DOHH2 (cell line): ENCODE measurements around the gene RNF13.

Experiments
- H3F3A ChIP-seq: fragments of 200-600 bp; sonication (generic), shearing (Covaris generic); 2 replicates; pipeline ENCODE4 v1.6.0; 2016; ENCODE audit warnings: antibody characterized with exemption, mild to moderate bottlenecking; ENCODE audit not compliant: control insufficient read depth, insufficient read depth
- H3K27ac ChIP-seq: fragments of 200-600 bp; sonication (generic); 2 replicates; pipeline ENCODE4 v1.5.1; 2014; ENCODE audit warnings: low read depth, mild to moderate bottlenecking, low read length, moderate library complexity
- H3K27me3 ChIP-seq: fragments of 200-600 bp; sonication (generic); 2 replicates; pipeline ENCODE4 v1.6.1; 2014; ENCODE audit warnings: mild to moderate bottlenecking, low read length, mixed read lengths; ENCODE audit not compliant: control insufficient read depth
- H3K36me3 ChIP-seq: fragments of 200-600 bp; sonication (generic); 2 replicates; pipeline ENCODE4 v1.6.1; 2014; ENCODE audit warnings: mild to moderate bottlenecking, low read length, moderate library complexity, mixed read lengths; ENCODE audit not compliant: control insufficient read depth
- H3K4me1 ChIP-seq: fragments of 200-600 bp; sonication (generic); 2 replicates; pipeline ENCODE4 v1.6.1; 2014; ENCODE audit warnings: mild to moderate bottlenecking, low read length, mixed read lengths; ENCODE audit not compliant: control insufficient read depth
- H3K4me2 ChIP-seq: fragments of 200-600 bp; sonication (generic); 2 replicates; pipeline ENCODE4 v1.6.0; 2014; ENCODE audit warnings: mild to moderate bottlenecking, low read length, moderate library complexity
- H3K4me3 ChIP-seq: fragments of 200-600 bp; sonication (generic); 2 replicates; pipeline ENCODE4 v1.5.1; 2014; ENCODE audit warnings: mild to moderate bottlenecking, low read length, mixed read lengths
- H3K79me2 ChIP-seq: fragments of 200-600 bp; sonication (generic); 2 replicates; pipeline ENCODE4 v1.6.1; 2014; ENCODE audit warnings: mild to moderate bottlenecking, low read length, mixed read lengths; ENCODE audit not compliant: control insufficient read depth
- H3K9me2 ChIP-seq: fragments of 200-600 bp; sonication (generic); replicated peaks from 2 replicates; pipeline ENCODE4 v1.6.1; 2014; ENCODE audit warnings: mild to moderate bottlenecking, low read length, mixed read lengths; ENCODE audit not compliant: control insufficient read depth
- H3K9me3 ChIP-seq: fragments of 200-600 bp; sonication (generic); 2 replicates; pipeline ENCODE4 v1.6.1; 2014; ENCODE audit warnings: antibody characterized with exemption, low read length, mixed read lengths; ENCODE audit not compliant: control insufficient read depth, insufficient read depth
- H4K20me1 ChIP-seq: fragments of 200-600 bp; sonication (generic); 2 replicates; pipeline ENCODE4 v1.6.0; 2014; ENCODE audit warnings: low read depth, mild to moderate bottlenecking, antibody characterized with exemption, low read length, moderate library complexity; ENCODE audit not compliant: control insufficient read depth, insufficient read depth
- EZH2phosphoT487 ChIP-seq: fragments of 200-600 bp; sonication (generic); IDR thresholded peaks from 2 replicates; pipeline ENCODE4 v1.6.1; 2017; ENCODE audit warnings: borderline replicate concordance, mild to moderate bottlenecking, antibody characterized with exemption, low read length, moderate library complexity, mixed read lengths
- TF ChIP-seq, protein P1 (sequence below): fragments of 200-600 bp; sonication (generic); IDR thresholded peaks from one replicate; pipeline ENCODE4 v1.5.1; 2014; ENCODE audit warnings: antibody characterized with exemption, mild to moderate bottlenecking, low read depth, low read length; ENCODE audit not compliant: poor library complexity, severe bottlenecking

Gene RNF13

DNA sequence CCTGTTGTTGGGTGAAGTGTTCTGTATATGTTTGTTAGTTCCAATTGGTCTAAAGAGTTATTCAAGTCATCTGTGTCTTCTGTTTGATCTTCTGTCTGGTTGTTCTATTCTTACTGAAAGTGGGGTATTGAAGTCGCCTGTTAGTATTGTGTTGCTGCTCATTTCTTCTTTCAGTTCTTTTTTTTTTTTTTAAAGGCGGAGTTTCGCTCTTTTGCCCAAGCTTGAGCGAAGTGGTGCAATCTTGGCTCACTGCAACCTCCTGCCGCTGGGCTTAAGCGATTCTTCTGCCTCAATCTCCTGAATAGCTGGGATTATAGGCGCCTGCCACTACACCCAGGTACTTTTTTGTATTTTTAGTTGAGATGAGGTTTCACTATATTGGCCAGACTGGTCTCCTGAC, 134.2 kb downstream of the RNF13 start:
- Histone ChIP-seq H3K4me1 (no peaks in the 10 kb centered on the region), H3K27me3 (no peaks in the 10 kb centered on the region), H3K27ac (no peak overlapping the region), H3K79me2 (no peaks in the 10 kb centered on the region), H4K20me1 (no peaks in the 10 kb centered on the region; the same call in 1 of the 2 replicates), H3K9me3 (peaks cover 3% of the 10 kb centered on the region; the same call in 1 of the 2 replicates), H3F3A (no peaks in the 10 kb centered on the region), H3K9me2 (no peaks in the 10 kb centered on the region), H3K4me2 (no peak overlapping the region), H3K36me3 (peaks cover 7% of the 10 kb centered on the region; the same call in 1 of the 2 replicates), H3K4me3 (no peak overlapping the region)
- TF ChIP-seq EZH2phosphoT487, result no peak
- TF ChIP-seq, protein P1, sequence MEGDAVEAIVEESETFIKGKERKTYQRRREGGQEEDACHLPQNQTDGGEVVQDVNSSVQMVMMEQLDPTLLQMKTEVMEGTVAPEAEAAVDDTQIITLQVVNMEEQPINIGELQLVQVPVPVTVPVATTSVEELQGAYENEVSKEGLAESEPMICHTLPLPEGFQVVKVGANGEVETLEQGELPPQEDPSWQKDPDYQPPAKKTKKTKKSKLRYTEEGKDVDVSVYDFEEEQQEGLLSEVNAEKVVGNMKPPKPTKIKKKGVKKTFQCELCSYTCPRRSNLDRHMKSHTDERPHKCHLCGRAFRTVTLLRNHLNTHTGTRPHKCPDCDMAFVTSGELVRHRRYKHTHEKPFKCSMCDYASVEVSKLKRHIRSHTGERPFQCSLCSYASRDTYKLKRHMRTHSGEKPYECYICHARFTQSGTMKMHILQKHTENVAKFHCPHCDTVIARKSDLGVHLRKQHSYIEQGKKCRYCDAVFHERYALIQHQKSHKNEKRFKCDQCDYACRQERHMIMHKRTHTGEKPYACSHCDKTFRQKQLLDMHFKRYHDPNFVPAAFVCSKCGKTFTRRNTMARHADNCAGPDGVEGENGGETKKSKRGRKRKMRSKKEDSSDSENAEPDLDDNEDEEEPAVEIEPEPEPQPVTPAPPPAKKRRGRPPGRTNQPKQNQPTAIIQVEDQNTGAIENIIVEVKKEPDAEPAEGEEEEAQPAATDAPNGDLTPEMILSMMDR, result no peak

GRCh38 chr3:149949181-149949580, 136.2 kb downstream of the RNF13 start:
- Histone ChIP-seq H3K27me3 (no peaks in the 10 kb centered on the region), H3K9me3 (no peaks in the 10 kb centered on the region), H3F3A (no peaks in the 10 kb centered on the region), H3K9me2 (no peaks in the 10 kb centered on the region), H4K20me1 (no peaks in the 10 kb centered on the region; the same call in 1 of the 2 replicates), H3K4me1 (peaks cover 3% of the 10 kb centered on the region), H3K36me3 (0 out of 2 replicates have a peak, but pooled peaks cover 4% of the 10 kb centered on the region), H3K27ac (no peak overlapping the region), H3K79me2 (no peaks in the 10 kb centered on the region), H3K4me2 (no peak overlapping the region), H3K4me3 (no peak overlapping the region)
- TF ChIP-seq, protein P1, result no peak
- TF ChIP-seq EZH2phosphoT487, result no peak

DNA sequence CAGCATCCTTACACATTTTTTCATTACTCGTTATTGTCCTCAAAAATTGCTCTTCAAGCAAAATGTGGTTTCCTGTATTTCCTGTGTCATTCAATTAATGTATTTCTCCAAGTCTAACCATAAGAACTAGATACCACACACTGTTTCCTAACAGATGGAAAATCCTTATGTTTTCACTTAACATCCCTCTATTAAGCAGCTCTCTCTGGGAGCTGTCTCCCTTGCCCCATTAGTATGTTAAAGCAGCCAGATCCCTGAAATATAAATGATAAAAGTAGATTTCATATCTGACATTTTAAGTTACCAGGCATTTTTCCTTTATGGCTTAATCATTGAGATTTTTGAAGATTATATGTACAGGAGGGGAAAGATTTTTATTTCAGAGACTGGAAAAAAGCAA, 141.8 kb downstream of the RNF13 start:
- Histone ChIP-seq H3K27me3 (no peaks in the 10 kb centered on the region), H3K4me3 (no peak overlapping the region), H3K36me3 (0 out of 2 replicates have a peak, but pooled peaks cover 4% of the 10 kb centered on the region)

More for the DNA sequence above, 141.8 kb downstream of the RNF13 start:
- peaks cover 18% of the 10 kb centered on the region for H3K4me1 ChIP-seq
- H3K79me2 ChIP-seq, result no peaks in the 10 kb centered on the region
- H3K9me2 ChIP-seq, result no peaks in the 10 kb centered on the region
- no peaks in the 10 kb centered on the region for H4K20me1 ChIP-seq
- no peaks in the 10 kb centered on the region for H3K9me3 ChIP-seq
- H3F3A ChIP-seq, result no peaks in the 10 kb centered on the region
- TF ChIP-seq EZH2phosphoT487, result no peak
- TF ChIP-seq, protein P1, result no peak
- no peak overlapping the region for H3K4me2 ChIP-seq
- no peak overlapping the region for H3K27ac ChIP-seq
